HG02943 (cell line): Measurements from ENCODE around the gene TRPV2.
"Not testable (repeated sequence)": the region's sequence is repeated elsewhere in the genome, so short reads cannot be mapped to it uniquely, and the experiment has no call there.

Source experiments
- ATAC-seq: cut with Tn5 transposase; IDR thresholded peaks from one replicate; pipeline ENCODE4 v1.9.1; 2021; ENCODE audit warnings: mild to moderate bottlenecking, low read depth, moderate library complexity; ENCODE audit not compliant: unreplicated experiment

The TRPV2 gene

GRCh38 chr17:16452268-16452667, 36.9 kb downstream of the TRPV2 start:
- not testable (repeated sequence) for ATAC-seq

GRCh38 chr17:16453493-16453851, 38.1 kb downstream of the TRPV2 start:
- no peak for ATAC-seq

- no peak for ATAC-seq
These were observed 40.8 kb downstream of the TRPV2 start for GRCh38 chr17:16455997-16456741.

- ATAC-seq, result no peak
These were observed 41.5 kb downstream of the TRPV2 start for GRCh38 chr17:16456742-16457316.

DNA sequence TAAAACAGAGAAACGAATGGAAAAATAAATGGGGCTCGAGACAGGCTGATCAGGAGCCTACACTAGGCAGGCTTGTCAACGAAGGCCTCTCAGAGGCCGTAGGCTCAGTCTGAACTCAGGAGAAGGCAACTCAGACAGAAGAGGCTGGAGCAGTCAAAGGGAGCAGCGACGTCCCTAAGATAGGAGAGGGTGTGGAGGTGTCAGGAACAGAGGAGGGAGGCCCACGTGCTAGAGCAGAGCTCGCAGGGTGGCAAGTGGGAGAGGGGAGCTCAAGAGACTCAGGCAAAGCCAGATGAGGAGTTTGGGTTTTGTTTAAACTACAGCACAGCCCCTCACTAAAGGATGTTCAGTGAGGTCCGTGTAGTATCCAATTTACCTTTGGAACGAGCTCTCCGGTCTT, 43.9 kb downstream of the TRPV2 start:
- ATAC-seq, result no peak

GRCh38 chr17:16459855-16460550, 44.6 kb downstream of the TRPV2 start:
- no peak for ATAC-seq

DNA sequence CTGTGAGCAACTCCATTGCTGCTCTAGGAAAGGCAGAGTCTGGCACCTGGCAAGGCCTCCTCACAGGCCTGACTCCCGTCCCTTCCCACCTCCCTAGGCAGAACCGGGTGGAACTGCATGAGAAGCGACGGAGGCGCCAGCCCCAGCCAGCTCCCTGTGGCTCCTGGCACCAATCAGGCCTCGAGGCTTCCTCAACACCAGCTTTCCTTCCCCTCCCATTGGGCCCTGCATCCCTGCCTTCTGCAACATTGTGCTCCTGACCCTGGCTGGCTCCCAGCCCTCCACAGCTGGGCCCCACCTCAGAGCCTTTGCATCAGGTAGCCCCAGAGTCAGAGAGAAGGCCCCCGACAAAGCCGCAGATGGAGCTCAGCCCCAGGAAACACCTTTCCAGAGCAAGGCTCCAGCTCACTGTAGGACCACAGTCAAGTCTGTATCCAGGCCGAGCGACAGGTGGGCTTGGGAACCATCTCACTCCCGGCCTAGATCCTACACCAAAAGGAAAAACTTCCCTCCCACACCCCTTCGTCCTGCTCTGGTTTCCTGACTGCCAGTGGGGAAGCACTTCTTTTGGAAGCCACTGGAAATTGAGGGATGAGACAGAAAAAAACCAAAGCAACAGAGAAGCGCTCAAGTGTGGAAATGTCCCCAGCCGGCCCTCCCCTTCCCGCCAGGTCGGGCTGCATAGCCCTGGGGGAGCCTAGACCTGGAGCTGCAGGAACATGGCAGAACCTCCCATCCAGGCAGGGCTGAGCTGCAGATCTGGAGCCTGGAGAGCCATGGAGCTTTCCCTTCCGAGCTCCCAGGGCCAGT, 45.6 kb downstream of the TRPV2 start:
- ATAC-seq, result no peak

GRCh38 chr17:16461606-16461866, 46.2 kb downstream of the TRPV2 start:
- no peak for ATAC-seq

- ATAC-seq, result no peak
These were observed 46.9 kb downstream of the TRPV2 start for GRCh38 chr17:16462070-16462864.

DNA sequence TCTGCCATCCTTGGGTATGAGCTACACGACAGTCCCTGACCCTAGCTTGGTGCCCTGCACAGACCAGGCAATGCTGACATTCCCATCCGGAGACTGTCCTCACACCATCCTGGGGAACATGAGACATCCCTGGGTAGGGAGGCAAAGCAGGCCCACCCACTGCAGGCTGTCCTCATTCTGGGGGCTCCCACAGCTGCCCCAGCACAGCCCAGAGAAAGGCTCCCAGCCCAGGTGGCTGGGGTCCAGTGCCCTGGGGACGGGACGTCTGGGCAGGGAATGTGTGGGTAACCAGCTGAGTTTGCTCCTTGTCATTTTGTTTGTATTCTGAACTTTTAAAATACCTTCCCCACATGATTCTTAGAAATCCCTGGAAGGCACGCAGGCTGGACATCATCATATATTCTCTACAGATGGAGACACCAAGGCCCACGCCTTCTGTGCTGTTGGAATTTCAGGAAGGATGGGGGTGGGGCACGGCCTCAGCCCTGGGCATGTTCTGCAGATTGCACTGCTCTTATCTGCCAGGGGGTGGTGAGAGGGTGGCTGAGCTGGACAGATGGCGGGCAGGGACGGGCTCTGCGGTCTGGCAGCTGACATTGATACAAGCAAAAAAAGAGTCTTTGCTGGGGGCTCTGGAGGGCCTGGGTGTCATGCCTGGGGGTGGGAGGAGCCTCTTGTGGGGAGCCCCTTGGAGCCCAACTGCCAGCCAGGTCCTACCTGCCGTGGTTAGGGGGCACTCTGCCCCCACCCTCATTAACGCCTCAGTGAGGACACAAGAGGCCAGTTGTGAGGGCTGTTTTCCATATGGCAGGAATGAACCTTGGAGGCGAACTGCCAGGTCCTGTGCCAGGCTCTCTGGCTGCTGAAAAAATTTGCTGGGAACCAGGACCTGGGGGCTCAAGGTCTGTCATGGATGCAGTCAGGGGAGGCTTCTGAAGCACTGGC, 48.3 kb downstream of the TRPV2 start:
- no peak for ATAC-seq

DNA sequence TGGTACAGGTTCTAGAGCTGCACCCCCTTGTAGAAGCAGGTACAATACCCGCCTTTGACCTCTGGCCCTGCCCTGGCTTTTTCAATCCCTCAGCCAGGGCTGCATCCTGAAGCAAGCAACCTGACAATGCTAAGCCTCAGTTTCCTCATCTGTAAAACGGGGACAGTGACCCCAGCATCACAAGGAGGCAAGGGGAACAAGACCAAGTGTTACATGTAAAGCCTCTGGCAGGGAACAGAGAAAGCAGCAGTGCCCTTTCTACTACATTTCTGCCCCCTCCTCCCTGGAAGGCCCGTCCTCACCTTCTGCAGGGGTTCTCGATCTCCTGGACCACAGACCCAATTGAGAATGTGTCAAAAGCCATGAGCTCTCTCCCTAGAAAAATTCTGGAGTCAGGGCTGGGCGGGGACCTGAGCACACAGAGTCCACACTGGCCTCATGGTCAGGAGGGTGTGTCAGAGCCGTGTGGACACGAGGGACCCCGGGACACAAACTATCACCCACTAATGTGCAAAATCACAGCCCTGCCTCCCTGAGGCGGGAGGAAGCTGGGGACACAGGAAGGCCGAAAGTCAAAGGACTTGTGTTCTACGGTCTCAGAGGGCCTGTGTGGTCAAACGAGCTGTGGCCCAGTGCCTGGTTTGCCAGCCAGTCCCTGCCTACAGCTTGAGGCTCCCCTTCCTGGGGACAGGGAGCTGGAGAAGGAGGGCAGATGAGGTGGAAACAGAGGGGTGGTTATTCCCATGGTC, 49.1 kb downstream of the TRPV2 start:
- no peak for ATAC-seq

GRCh38 chr17:16465052-16465312, 49.6 kb downstream of the TRPV2 start:
- ATAC-seq, result no peak

- ATAC-seq, result no peak
These were observed 50.5 kb downstream of the TRPV2 start for GRCh38 chr17:16465861-16466338.

GRCh38 chr17:16466407-16466806, 51.0 kb downstream of the TRPV2 start:
- ATAC-seq, result no peak

DNA sequence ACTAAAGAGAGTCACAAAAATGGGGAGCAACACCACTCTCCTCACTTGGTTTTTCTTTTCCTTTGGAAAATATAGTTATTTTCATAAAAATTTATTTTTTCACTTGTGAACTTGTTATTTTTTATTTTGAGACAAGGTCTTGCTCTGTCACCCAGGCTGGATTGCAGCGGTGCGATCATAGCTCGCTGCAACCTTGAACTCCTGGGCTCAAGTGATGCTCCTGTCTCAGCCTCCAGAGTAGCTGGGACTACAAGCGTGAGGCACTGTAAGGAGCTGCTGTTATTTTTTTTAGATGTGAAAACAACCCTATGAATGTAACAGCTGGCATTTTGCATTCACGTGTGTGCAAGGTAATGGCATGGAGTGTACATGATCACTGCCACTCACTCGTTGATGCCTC, 51.7 kb downstream of the TRPV2 start:
- no peak for ATAC-seq

DNA sequence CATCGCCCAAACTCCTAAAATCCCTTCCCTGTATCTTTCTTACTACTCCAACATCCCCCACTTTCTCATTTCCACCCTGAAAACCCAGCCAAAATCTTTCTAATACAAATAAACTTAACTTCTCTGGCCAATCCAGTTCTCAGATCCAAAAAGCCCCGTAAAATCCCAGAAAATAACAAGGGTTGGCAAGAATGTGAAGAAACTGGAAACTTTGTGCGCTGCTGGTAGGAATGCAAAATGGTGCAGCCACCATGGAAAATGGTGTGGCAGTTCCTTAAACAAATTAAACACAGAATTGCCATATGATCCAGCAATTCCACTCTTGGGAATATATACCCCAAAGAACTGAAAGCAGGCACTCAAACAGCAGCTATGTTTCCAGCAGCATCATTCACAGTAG, 52.5 kb downstream of the TRPV2 start:
- ATAC-seq, result no peak

DNA sequence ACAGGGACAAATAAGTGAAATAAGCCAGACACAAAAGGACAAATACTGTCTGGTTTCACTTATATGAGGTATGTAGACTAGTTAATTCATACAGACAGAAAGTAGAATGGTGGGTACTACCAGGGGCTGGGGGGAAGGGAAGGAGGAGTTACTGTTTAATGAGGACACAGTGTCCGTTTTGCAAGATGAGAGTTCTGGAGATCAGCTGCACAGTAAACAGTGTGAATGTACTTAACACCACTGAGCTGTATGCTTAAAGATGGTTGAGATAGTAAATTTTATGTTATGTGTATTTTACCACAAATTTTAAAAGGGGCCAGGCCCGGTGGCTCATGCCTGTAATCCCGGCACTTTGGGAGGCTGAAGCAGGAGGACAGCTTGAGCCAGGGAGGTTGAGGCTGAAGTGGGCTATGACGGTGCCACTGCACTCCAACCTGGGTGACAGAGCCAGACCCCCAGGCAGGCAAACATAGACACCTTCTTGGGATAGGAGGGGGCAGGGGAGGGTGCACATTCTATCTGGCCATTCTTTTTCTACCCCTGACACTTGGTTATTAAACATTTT, 53.1 kb downstream of the TRPV2 start:
- no peak for ATAC-seq

GRCh38 chr17:16470265-16470664, 54.9 kb downstream of the TRPV2 start:
- ATAC-seq, result no peak

DNA sequence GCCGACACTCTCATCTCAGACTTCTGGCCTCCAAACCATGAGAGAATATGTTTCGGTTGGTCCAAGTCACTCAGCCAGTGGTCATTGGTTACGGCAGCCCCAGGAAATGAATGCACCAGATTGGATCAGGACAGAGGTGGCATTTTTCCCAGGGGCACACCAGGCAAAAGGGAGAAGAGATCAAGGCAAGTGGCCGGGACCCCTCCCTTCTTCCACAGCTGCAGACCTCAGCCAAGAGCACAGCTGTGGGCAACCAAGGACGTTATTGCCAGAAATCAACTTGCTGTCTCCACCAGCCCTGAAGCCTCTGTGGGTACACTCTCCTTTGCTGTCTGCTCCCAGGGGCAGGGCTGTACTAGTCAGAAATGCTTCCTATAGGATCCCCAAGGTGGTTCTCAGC, 55.9 kb downstream of the TRPV2 start:
- ATAC-seq, result no peak
